ENCODE results near the gene PPY. TPM values are rescaled to one million over a fixed set of nuclear protein-coding genes. Genes with fewer than 3 reads are reported as not detected.
A peak's percentile ranks its signal among the peaks of the same experiment; 100 is the strongest.

PPY gene
- total and polyA plus RNA-seq, 2 donors (not counting 1 experiment from before 2014, with no cell fraction given): not detected

DNA sequence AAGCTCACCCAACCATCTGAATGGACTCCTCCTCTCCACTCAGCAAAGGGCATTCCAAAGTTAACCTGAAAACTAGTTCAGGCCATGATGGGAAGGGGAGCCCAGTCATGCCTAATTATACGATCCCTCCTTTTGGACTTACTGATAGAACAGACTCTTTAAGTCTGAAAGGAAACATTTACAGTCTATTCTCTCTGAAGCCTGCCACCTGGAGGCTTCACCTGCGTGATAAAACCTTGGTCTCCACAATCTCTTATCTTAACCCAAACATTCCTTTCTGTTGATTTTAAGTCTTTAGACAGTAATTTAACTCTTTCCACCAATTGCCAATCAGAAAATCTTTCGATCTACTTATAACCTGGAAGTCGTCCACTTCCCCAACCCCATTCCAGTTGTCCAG lies 25.9 kb downstream of the PPY start:
- ChIA-PET POLR2A (interaction anchor here (0.6 kb wide), 1 partner anchor 225 kb away, joined by 5 read pairs; no protein-coding TSS in a partner anchor), CTCF (interaction anchor here (0.6 kb wide), 1 partner anchor 310 kb away, joined by 3 read pairs; no protein-coding TSS in a partner anchor)
- DNase-seq (no peak), ATAC-seq (ENCODE audit: low read depth) (no peak)
- H3K4me2 ChIP-seq (replicated peaks; ENCODE audit: low read depth, low read length, poor library complexity, severe bottlenecking): peak overlapping the region; percentile 95
- intact Hi-C loops (cut with micrococcal nuclease): no loop called here
- H4K20me1 ChIP-seq (ENCODE audit: control insufficient read depth, insufficient read depth, low read length, poor library complexity, severe bottlenecking): no peaks in the 10 kb centered on the region
- TF ChIP-seq, protein P1, sequence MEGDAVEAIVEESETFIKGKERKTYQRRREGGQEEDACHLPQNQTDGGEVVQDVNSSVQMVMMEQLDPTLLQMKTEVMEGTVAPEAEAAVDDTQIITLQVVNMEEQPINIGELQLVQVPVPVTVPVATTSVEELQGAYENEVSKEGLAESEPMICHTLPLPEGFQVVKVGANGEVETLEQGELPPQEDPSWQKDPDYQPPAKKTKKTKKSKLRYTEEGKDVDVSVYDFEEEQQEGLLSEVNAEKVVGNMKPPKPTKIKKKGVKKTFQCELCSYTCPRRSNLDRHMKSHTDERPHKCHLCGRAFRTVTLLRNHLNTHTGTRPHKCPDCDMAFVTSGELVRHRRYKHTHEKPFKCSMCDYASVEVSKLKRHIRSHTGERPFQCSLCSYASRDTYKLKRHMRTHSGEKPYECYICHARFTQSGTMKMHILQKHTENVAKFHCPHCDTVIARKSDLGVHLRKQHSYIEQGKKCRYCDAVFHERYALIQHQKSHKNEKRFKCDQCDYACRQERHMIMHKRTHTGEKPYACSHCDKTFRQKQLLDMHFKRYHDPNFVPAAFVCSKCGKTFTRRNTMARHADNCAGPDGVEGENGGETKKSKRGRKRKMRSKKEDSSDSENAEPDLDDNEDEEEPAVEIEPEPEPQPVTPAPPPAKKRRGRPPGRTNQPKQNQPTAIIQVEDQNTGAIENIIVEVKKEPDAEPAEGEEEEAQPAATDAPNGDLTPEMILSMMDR (IDR thresholded peaks at IDR 0.05): no peak
- no peak for TF ChIP-seq EZH2 (IDR thresholded peaks at IDR 0.05; ENCODE audit: borderline replicate concordance, insufficient read depth, low read depth, low read length, poor library complexity, severe bottlenecking)
- peaks cover 11 to 18% of the 10 kb centered on the region in 2 donors for H3K4me1 ChIP-seq (ENCODE audit: control insufficient read depth in 2 of 2, insufficient read depth in 2 of 2, low read length in 2 of 2)
- no peaks in the 10 kb centered on the region for H3K36me3 ChIP-seq (replicated peaks in 1 of 2; ENCODE audit: control extremely low read depth in 1 of 2, control insufficient read depth in 1 of 2, extremely low read depth in 1 of 2, insufficient read depth in 2 of 2, low read length in 1 of 2)
- H3K27me3 Mint-ChIP-seq: peaks cover 6% of the 10 kb centered on the region
- H3K4me1 Mint-ChIP-seq: peaks cover 16% of the 10 kb centered on the region
- peak overlapping the region; percentile 86 for H3K4me3 Mint-ChIP-seq
- H3K9me3 ChIP-seq (ENCODE audit: control extremely low read depth in 1 of 3, control insufficient read depth in 2 of 3, insufficient read depth in 1 of 3, low read length in 2 of 3): no peaks in the 10 kb centered on the region
- 78% methylated on average over 2 of the region's 4 CpGs for WGBS (ENCODE audit: insufficient coverage)
- H3K9me3 Mint-ChIP-seq (ENCODE audit: insufficient read depth): no peaks in the 10 kb centered on the region
- no peak overlapping the region for H3K27ac ChIP-seq (ENCODE audit: low read length in 2 of 2)
- H3K9ac ChIP-seq (ENCODE audit: low read length): no peak overlapping the region
- H3K79me2 ChIP-seq (ENCODE audit: control insufficient read depth, insufficient read depth, low read length): no peaks in the 10 kb centered on the region
- H2AFZ ChIP-seq (ENCODE audit: insufficient read depth, low read depth, low read length, poor library complexity, severe bottlenecking): no peak overlapping the region
- no peak overlapping the region for H3K4me3 ChIP-seq (ENCODE audit: control extremely low read depth in 1 of 5, extremely low read depth in 1 of 5, insufficient read depth in 1 of 5, low read depth in 2 of 5, low read length in 4 of 5)
- no peak overlapping the region for H3K27ac Mint-ChIP-seq
- H3K27me3 ChIP-seq (replicated peaks in 1 of 4; ENCODE audit: control extremely low read depth in 1 of 4, control insufficient read depth in 3 of 4, insufficient read depth in 4 of 4, low read length in 3 of 4): peaks cover 0 to 4% (median 0%) of the 10 kb centered on the region in 4 experiments

DNA sequence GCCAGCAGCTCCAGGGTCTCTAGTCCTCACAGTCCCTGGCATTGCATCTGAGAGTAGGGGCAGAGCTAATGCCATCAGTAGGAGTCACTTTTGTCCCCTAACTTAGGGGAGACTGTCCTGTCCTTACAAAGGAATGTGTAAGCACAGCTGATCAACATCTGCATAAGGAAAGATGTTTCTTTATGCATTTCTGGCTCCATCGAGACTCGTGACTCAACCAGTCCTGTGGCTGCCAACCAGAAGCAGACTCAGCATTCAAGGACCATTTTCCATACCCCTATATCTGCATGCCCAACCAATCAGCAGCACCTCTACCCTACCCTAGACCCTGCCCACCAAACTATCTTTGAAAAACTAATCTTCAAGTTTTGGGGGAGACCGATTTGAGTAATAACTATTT lies 26.7 kb downstream of the PPY start:
- H3K27me3 ChIP-seq (replicated peaks in 1 of 4; ENCODE audit: control extremely low read depth in 1 of 4, control insufficient read depth in 3 of 4, insufficient read depth in 4 of 4, low read length in 3 of 4): peaks cover 0 to 4% (median 0%) of the 10 kb centered on the region in 4 experiments
- WGBS (ENCODE audit: insufficient coverage): 96% methylated on average over 3 of the region's 3 CpGs
- Mint-ChIP-seq H3K4me3 (no peak overlapping the region), H3K27ac (no peak overlapping the region), H3K4me1 (peaks cover 16% of the 10 kb centered on the region), H3K9me3 (ENCODE audit: insufficient read depth) (no peaks in the 10 kb centered on the region), H3K27me3 (peaks cover 5% of the 10 kb centered on the region)
- intact Hi-C loops (cut with micrococcal nuclease): no loop called here
- no peak for DNase-seq
- no peak overlapping the region for H3K27ac ChIP-seq (ENCODE audit: low read length in 2 of 2)
- no peak overlapping the region for H3K4me3 ChIP-seq (ENCODE audit: control extremely low read depth in 1 of 5, extremely low read depth in 1 of 5, insufficient read depth in 1 of 5, low read depth in 2 of 5, low read length in 4 of 5)
- no peaks in the 10 kb centered on the region for H4K20me1 ChIP-seq (ENCODE audit: control insufficient read depth, insufficient read depth, low read length, poor library complexity, severe bottlenecking)
- H3K36me3 ChIP-seq (replicated peaks in 1 of 2; ENCODE audit: control extremely low read depth in 1 of 2, control insufficient read depth in 1 of 2, extremely low read depth in 1 of 2, insufficient read depth in 2 of 2, low read length in 1 of 2): no peaks in the 10 kb centered on the region
- no peaks in the 10 kb centered on the region for H3K9me3 ChIP-seq (ENCODE audit: control extremely low read depth in 1 of 3, control insufficient read depth in 2 of 3, insufficient read depth in 1 of 3, low read length in 2 of 3)
- CTCF ChIA-PET: interaction anchor here (0.6 to 1.6 kb wide), 2 partner anchors 10 to 311 kb away, joined by 3 read pairs; no protein-coding TSS in a partner anchor
- no peak overlapping the region for H2AFZ ChIP-seq (ENCODE audit: insufficient read depth, low read depth, low read length, poor library complexity, severe bottlenecking)
- no peak overlapping the region for H3K4me2 ChIP-seq (replicated peaks; ENCODE audit: low read depth, low read length, poor library complexity, severe bottlenecking)
- no peak for ATAC-seq (ENCODE audit: low read depth)
- H3K79me2 ChIP-seq (ENCODE audit: control insufficient read depth, insufficient read depth, low read length): no peaks in the 10 kb centered on the region
- H3K9ac ChIP-seq (ENCODE audit: low read length): no peak overlapping the region
- POLR2A ChIA-PET: no interaction called here
- peaks cover 11 to 18% of the 10 kb centered on the region in 2 donors for H3K4me1 ChIP-seq (ENCODE audit: control insufficient read depth in 2 of 2, insufficient read depth in 2 of 2, low read length in 2 of 2)
- no peak for TF ChIP-seq EZH2 (IDR thresholded peaks at IDR 0.05; ENCODE audit: borderline replicate concordance, insufficient read depth, low read depth, low read length, poor library complexity, severe bottlenecking)
- TF ChIP-seq, protein P1 (IDR thresholded peaks at IDR 0.05): no peak

Data from B cell (primary cell).